ENCODE measurements around the gene SYT8. TPM values are rescaled to one million over a fixed set of nuclear protein-coding genes. Genes with fewer than 3 reads are reported as not detected.
"Not testable (repeated sequence)": the region's sequence is repeated elsewhere in the genome, so short reads cannot be mapped to it uniquely, and the experiment has no call there.

SYT8 gene
- total and polyA plus RNA-seq, 2 donors (not counting 1 experiment from before 2014, with no cell fraction given): not detected

- Histone ChIP-seq H3K36me3 (replicated peaks in 1 of 2; ENCODE audit: control extremely low read depth in 1 of 2, control insufficient read depth in 1 of 2, extremely low read depth in 1 of 2, insufficient read depth in 2 of 2, low read length in 1 of 2) (no peaks in the 10 kb centered on the region), H4K20me1 (ENCODE audit: control insufficient read depth, insufficient read depth, low read length, poor library complexity, severe bottlenecking) (no peaks in the 10 kb centered on the region), H3K4me2 (replicated peaks; ENCODE audit: low read depth, low read length, poor library complexity, severe bottlenecking) (no peak overlapping the region), H3K4me3 (ENCODE audit: control extremely low read depth in 1 of 5, extremely low read depth in 1 of 5, insufficient read depth in 1 of 5, low read depth in 2 of 5, low read length in 4 of 5) (no peak overlapping the region), H3K27ac (ENCODE audit: low read length in 2 of 2) (no peak overlapping the region), H3K9ac (ENCODE audit: low read length) (no peak overlapping the region), H3K27me3 (replicated peaks in 1 of 4; ENCODE audit: control extremely low read depth in 1 of 4, control insufficient read depth in 3 of 4, insufficient read depth in 4 of 4, low read length in 3 of 4) (no peaks in the 10 kb centered on the region), H3K4me1 (ENCODE audit: control insufficient read depth in 2 of 2, insufficient read depth in 2 of 2, low read length in 2 of 2) (no peaks in the 10 kb centered on the region), H3K9me3 (ENCODE audit: control extremely low read depth in 1 of 3, control insufficient read depth in 2 of 3, insufficient read depth in 1 of 3, low read length in 2 of 3) (peaks cover 0 to 5% (median 0%) of the 10 kb centered on the region in 3 donors), H3K79me2 (ENCODE audit: control insufficient read depth, insufficient read depth, low read length) (no peaks in the 10 kb centered on the region), H2AFZ (ENCODE audit: insufficient read depth, low read depth, low read length, poor library complexity, severe bottlenecking) (no peak overlapping the region)
- intact Hi-C loops (cut with micrococcal nuclease): no loop called here
- no peaks in the 10 kb centered on the region for H3K4me1 Mint-ChIP-seq
- POLR2A ChIA-PET: no interaction called here
- ATAC-seq (ENCODE audit: low read depth) (no peak), DNase-seq (no peak)
- TF ChIP-seq EZH2 (IDR thresholded peaks at IDR 0.05; ENCODE audit: borderline replicate concordance, insufficient read depth, low read depth, low read length, poor library complexity, severe bottlenecking) (no peak), CTCF (IDR thresholded peaks at IDR 0.05) (no peak)
- peaks cover 33% of the 10 kb centered on the region for H3K27me3 Mint-ChIP-seq
- CTCF ChIA-PET: interaction anchor here (0.7 kb wide), 1 partner anchor 121 kb away, joined by 3 read pairs; no protein-coding TSS in a partner anchor
- WGBS (ENCODE audit: insufficient coverage): 98% methylated on average over 6 of the region's 15 CpGs
- no peak overlapping the region for H3K27ac Mint-ChIP-seq
- peaks cover 3% of the 10 kb centered on the region for H3K9me3 Mint-ChIP-seq (ENCODE audit: insufficient read depth)
- no peak overlapping the region for H3K4me3 Mint-ChIP-seq
Measured at GRCh38 chr11:1812801-1813200, 22.0 kb upstream of the SYT8 start.

DNA sequence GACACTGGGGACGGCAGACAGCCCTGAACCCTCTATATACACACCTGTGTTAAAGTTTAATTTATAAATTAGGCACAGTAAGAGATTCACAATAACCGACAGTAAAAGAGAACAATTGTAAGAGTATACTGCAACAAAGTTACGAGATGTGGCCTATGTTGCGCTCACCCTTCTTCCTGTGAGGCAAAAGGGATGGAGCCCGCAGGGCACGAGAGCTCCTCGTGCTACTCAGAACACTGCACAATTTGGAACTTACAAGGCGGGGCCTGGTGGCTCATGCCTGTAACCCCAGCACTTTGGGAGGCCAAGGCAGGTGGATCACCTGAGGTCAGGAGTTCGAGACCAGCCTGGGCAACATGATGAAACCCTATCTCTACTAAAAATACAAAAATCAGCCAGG lies 21.4 kb upstream of the SYT8 start:
- DNase-seq; H3K4me2 ChIP-seq (replicated peaks; ENCODE audit: low read depth, low read length, poor library complexity, severe bottlenecking); POLR2A ChIA-PET; H2AFZ ChIP-seq (ENCODE audit: insufficient read depth, low read depth, low read length, poor library complexity, severe bottlenecking); H3K9me3 Mint-ChIP-seq (ENCODE audit: insufficient read depth); H3K27ac Mint-ChIP-seq; H3K4me1 Mint-ChIP-seq; CTCF ChIA-PET; H3K27ac ChIP-seq (ENCODE audit: low read length in 2 of 2); H3K79me2 ChIP-seq (ENCODE audit: control insufficient read depth, insufficient read depth, low read length); ATAC-seq (ENCODE audit: low read depth); H3K4me3 ChIP-seq (ENCODE audit: control extremely low read depth in 1 of 5, extremely low read depth in 1 of 5, insufficient read depth in 1 of 5, low read depth in 2 of 5, low read length in 4 of 5); H3K4me3 Mint-ChIP-seq; H3K9ac ChIP-seq (ENCODE audit: low read length); H3K27me3 ChIP-seq (replicated peaks in 1 of 4; ENCODE audit: control extremely low read depth in 1 of 4, control insufficient read depth in 3 of 4, insufficient read depth in 4 of 4, low read length in 3 of 4); H3K9me3 ChIP-seq (ENCODE audit: control extremely low read depth in 1 of 3, control insufficient read depth in 2 of 3, insufficient read depth in 1 of 3, low read length in 2 of 3); intact Hi-C loops (cut with micrococcal nuclease); H3K36me3 ChIP-seq (replicated peaks in 1 of 2; ENCODE audit: control extremely low read depth in 1 of 2, control insufficient read depth in 1 of 2, extremely low read depth in 1 of 2, insufficient read depth in 2 of 2, low read length in 1 of 2); H4K20me1 ChIP-seq (ENCODE audit: control insufficient read depth, insufficient read depth, low read length, poor library complexity, severe bottlenecking); H3K4me1 ChIP-seq (ENCODE audit: control insufficient read depth in 2 of 2, insufficient read depth in 2 of 2, low read length in 2 of 2): not testable (repeated sequence)
- peaks cover 29% of the 10 kb centered on the region for H3K27me3 Mint-ChIP-seq
- WGBS (ENCODE audit: insufficient coverage): 99% methylated on average over 6 of the region's 9 CpGs

Data from B cell (primary cell).